ENCODE results near the gene SALL2. TPM values are rescaled to one million over a fixed set of nuclear protein-coding genes. Genes with fewer than 3 reads are reported as not detected.

Gene SALL2
- total RNA-seq, 2 donors from 2014 or later = 0.31 to 0.45 TPM

- H3K9me3 Mint-ChIP-seq = no peaks in the 10 kb centered on the region
- H3K36me3 Mint-ChIP-seq = no peaks in the 10 kb centered on the region
- no peak overlapping the region for H3K27ac Mint-ChIP-seq
- peaks cover 5 to 6% of the 10 kb centered on the region in 2 donors for H3K4me1 Mint-ChIP-seq (ENCODE audit: low read depth in 2 of 2)
- DNase-seq (ENCODE audit: low spot score) (no peak), ATAC-seq (no peak)
- H3K4me3 Mint-ChIP-seq = no peak overlapping the region
- H3K27me3 Mint-ChIP-seq = peaks cover 41 to 57% of the 10 kb centered on the region in 2 donors
Measured at GRCh38 chr14:21536418-21537089, 10.4 kb upstream of the SALL2 start.

GRCh38 chr14:21535545-21536417 is 9.6 kb upstream of the SALL2 start:
- Mint-ChIP-seq H3K27ac (no peak overlapping the region), H3K4me1 (ENCODE audit: low read depth in 2 of 2) (peaks cover 5 to 6% of the 10 kb centered on the region in 2 donors), H3K9me3 (no peaks in the 10 kb centered on the region), H3K27me3 (peaks cover 41 to 57% of the 10 kb centered on the region in 2 donors), H3K36me3 (no peaks in the 10 kb centered on the region), H3K4me3 (no peak overlapping the region)
- DNase-seq (ENCODE audit: low spot score) = no peak
- no peak for ATAC-seq

- ATAC-seq (no peak), DNase-seq (ENCODE audit: low spot score) (no peak)
- peaks cover 5 to 6% of the 10 kb centered on the region in 2 donors for H3K4me1 Mint-ChIP-seq (ENCODE audit: low read depth in 2 of 2)
- H3K36me3 Mint-ChIP-seq = no peaks in the 10 kb centered on the region
- no peak overlapping the region for H3K4me3 Mint-ChIP-seq
- H3K9me3 Mint-ChIP-seq = no peaks in the 10 kb centered on the region
- H3K27ac Mint-ChIP-seq = no peak overlapping the region
- H3K27me3 Mint-ChIP-seq = peaks cover 38 to 55% of the 10 kb centered on the region in 2 donors
Measured at GRCh38 chr14:21534576-21534975, 8.4 kb upstream of the SALL2 start.

- Mint-ChIP-seq H3K27ac (no peak overlapping the region), H3K36me3 (no peaks in the 10 kb centered on the region), H3K27me3 (peaks cover 26 to 42% of the 10 kb centered on the region in 2 donors), H3K9me3 (no peaks in the 10 kb centered on the region), H3K4me3 (no peak overlapping the region), H3K4me1 (ENCODE audit: low read depth in 2 of 2) (peaks cover 5 to 6% of the 10 kb centered on the region in 2 donors)
- no peak for DNase-seq (ENCODE audit: low spot score)
- ATAC-seq = no peak
Measured at GRCh38 chr14:21533294-21533693, 7.1 kb upstream of the SALL2 start.

- Mint-ChIP-seq H3K27ac (no peak overlapping the region), H3K36me3 (no peaks in the 10 kb centered on the region), H3K4me3 (no peak overlapping the region), H3K27me3 (peaks cover 9 to 14% of the 10 kb centered on the region in 2 donors), H3K9me3 (no peaks in the 10 kb centered on the region), H3K4me1 (ENCODE audit: low read depth in 2 of 2) (peaks cover 9 to 14% of the 10 kb centered on the region in 2 donors)
- no peak for DNase-seq (ENCODE audit: low spot score)
- no peak for ATAC-seq
Measured at GRCh38 chr14:21529515-21529914, 3.4 kb upstream of the SALL2 start.

GRCh38 chr14:21528381-21529348 is 2.5 kb upstream of the SALL2 start:
- Mint-ChIP-seq H3K36me3 (no peaks in the 10 kb centered on the region), H3K9me3 (no peaks in the 10 kb centered on the region), H3K27me3 (peaks cover 6 to 14% of the 10 kb centered on the region in 2 donors), H3K4me3 (no peak overlapping the region), H3K27ac (no peak overlapping the region), H3K4me1 (ENCODE audit: low read depth in 2 of 2) (peaks cover 9 to 14% of the 10 kb centered on the region in 2 donors)
- DNase-seq (ENCODE audit: low spot score) (no peak), ATAC-seq (no peak)

GRCh38 chr14:21527318-21527679 is 1.2 kb upstream of the SALL2 start:
- ATAC-seq = no peak
- Mint-ChIP-seq H3K9me3 (no peaks in the 10 kb centered on the region), H3K36me3 (no peaks in the 10 kb centered on the region), H3K4me3 (peak overlapping the region; percentile 83), H3K4me1 (ENCODE audit: low read depth in 2 of 2) (peaks cover 9 to 14% of the 10 kb centered on the region in 2 donors), H3K27ac (peak overlapping the region in 1 of 2 donors; percentile 72), H3K27me3 (peaks cover 3 to 6% of the 10 kb centered on the region in 2 donors)
- DNase-seq (ENCODE audit: low spot score) = no peak

GRCh38 chr14:21526672-21527317 is 649 bp upstream of the SALL2 start:
- Mint-ChIP-seq H3K4me1 (ENCODE audit: low read depth in 2 of 2) (peaks cover 9 to 14% of the 10 kb centered on the region in 2 donors), H3K4me3 (peak overlapping the region; percentile 83), H3K27ac (peak overlapping the region in 1 of 2 donors; percentile 72), H3K9me3 (no peaks in the 10 kb centered on the region), H3K36me3 (no peaks in the 10 kb centered on the region), H3K27me3 (peaks cover 0 to 1% of the 10 kb centered on the region in 2 donors)
- DNase-seq (ENCODE audit: low spot score) (no peak), ATAC-seq (no peak)

GRCh38 chr14:21525571-21525961 is 580 bp downstream of the SALL2 start:
- Mint-ChIP-seq H3K9me3 (no peaks in the 10 kb centered on the region), H3K27ac (peak overlapping the region; percentile 48 to 82), H3K27me3 (no peaks in the 10 kb centered on the region)

GRCh38 chr14:21524575-21525490 is 1.3 kb downstream of the SALL2 start:
- Mint-ChIP-seq H3K27ac (peak overlapping the region; percentile 48 to 82), H3K4me3 (peak overlapping the region; percentile 83), H3K4me1 (ENCODE audit: low read depth in 2 of 2) (peaks cover 9 to 14% of the 10 kb centered on the region in 2 donors), H3K36me3 (no peaks in the 10 kb centered on the region), H3K27me3 (no peaks in the 10 kb centered on the region), H3K9me3 (no peaks in the 10 kb centered on the region)
- no peak for DNase-seq (ENCODE audit: low spot score)
- ATAC-seq = no peak

More at GRCh38 chr14:21525571-21525961, 580 bp downstream of the SALL2 start:
- Mint-ChIP-seq H3K4me3 (peak overlapping the region; percentile 83), H3K4me1 (ENCODE audit: low read depth in 2 of 2) (peaks cover 9 to 14% of the 10 kb centered on the region in 2 donors), H3K36me3 (no peaks in the 10 kb centered on the region)
- DNase-seq (ENCODE audit: low spot score) = no peak
- no peak for ATAC-seq

- no peak for DNase-seq (ENCODE audit: low spot score)
- Mint-ChIP-seq H3K27ac (no peak overlapping the region), H3K4me3 (no peak overlapping the region), H3K27me3 (peaks cover 5 to 7% of the 10 kb centered on the region in 2 donors), H3K36me3 (no peaks in the 10 kb centered on the region), H3K9me3 (no peaks in the 10 kb centered on the region), H3K4me1 (ENCODE audit: low read depth in 2 of 2) (peaks cover 9 to 14% of the 10 kb centered on the region in 2 donors)
- no peak for ATAC-seq
Measured at GRCh38 chr14:21523203-21523602, 2.9 kb downstream of the SALL2 start.

GRCh38 chr14:21521501-21521900 is 4.6 kb downstream of the SALL2 start:
- H3K36me3 Mint-ChIP-seq = no peaks in the 10 kb centered on the region
- H3K4me1 Mint-ChIP-seq (ENCODE audit: low read depth in 2 of 2) = peaks cover 0 to 7% of the 10 kb centered on the region in 2 donors
- no peak overlapping the region for H3K4me3 Mint-ChIP-seq

More at GRCh38 chr14:21521501-21521900, 4.6 kb downstream of the SALL2 start:
- no peak for ATAC-seq
- Mint-ChIP-seq H3K9me3 (no peaks in the 10 kb centered on the region), H3K27me3 (peaks cover 5 to 8% of the 10 kb centered on the region in 2 donors), H3K27ac (no peak overlapping the region)
- no peak for DNase-seq (ENCODE audit: low spot score)
